ENCODE results near the gene ATG4D.
"Not testable (repeated sequence)": the region's sequence is repeated elsewhere in the genome, so short reads cannot be mapped to it uniquely, and the experiment has no call there.

The ATG4D gene

DNA sequence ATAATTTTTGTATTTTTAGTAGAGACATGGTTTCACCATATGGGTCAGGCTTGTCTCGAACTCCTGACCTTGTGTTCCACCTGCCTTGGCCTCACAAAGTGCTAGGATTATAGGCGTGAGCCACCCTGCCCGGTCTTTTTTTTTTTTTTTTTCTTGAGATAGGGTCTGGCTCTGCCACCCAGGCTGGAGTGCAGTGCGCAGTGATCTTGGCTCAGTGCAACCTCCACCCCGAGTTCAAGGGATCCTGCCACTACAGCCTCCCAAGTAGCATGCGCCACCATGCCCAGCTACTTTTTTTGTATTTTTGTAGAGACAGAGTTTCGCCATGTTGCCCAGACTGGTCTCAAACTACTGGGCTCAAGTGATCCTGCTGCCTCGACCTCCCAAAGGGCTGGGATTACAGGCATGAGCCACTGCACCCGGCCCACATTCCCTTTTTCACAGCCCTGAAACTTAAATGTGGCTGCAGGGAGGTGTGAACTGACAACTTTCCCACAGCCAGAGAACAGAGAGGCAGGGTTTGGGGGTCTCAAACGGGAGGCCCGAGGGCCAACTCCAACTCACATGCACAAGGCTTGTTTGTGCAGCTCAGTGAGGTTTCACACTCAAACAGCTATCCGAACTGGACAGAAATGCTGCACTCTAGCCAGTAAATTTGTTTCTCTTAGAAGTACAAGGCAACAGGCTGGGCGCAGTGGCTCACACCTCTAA is 22.1 kb upstream of the ATG4D start:
- H3K9ac ChIP-seq (ENCODE audit: low read depth, low read length) = no peak overlapping the region
- peaks cover 38% of the 10 kb centered on the region for H3K27me3 ChIP-seq (ENCODE audit: insufficient read depth, low read length)
- H3K4me1 ChIP-seq (ENCODE audit: insufficient read depth, low read length) = 0 out of 2 replicates have a peak, but pooled peaks cover 4% of the 10 kb centered on the region
- no peaks in the 10 kb centered on the region for H3K9me3 ChIP-seq (ENCODE audit: insufficient read depth, low read depth, low read length)
- no peak overlapping the region for H3K4me3 ChIP-seq (ENCODE audit: low read length)
- no peaks in the 10 kb centered on the region for H3K36me3 ChIP-seq (ENCODE audit: insufficient read depth, low read depth, low read length)
- H3K27ac ChIP-seq (ENCODE audit: low read length) = no peak overlapping the region

DNA sequence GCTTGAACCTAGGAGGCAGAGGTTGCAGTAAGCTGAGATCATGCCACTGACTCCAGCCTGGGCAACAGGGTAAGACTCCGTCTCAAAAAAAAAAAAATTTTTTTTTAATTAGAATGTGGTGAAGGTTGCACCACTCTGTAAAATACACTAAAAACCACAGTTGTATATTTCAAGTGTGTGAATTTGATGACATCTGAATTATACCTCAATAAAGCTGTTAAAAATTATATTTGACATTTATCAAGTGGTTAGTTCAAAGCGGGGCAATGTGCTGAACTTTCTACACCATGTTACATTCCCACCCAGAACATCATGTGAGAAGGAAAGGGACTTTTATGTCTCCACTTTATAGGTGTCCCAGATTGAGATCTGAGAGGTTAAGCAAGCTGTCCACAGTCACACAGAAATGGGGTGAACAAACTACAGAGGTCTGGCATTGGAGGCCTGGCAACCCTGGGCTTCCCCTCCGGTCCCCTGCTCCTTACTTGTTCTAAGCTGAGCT is 20.5 kb upstream of the ATG4D start:
- no peak overlapping the region for H3K4me3 ChIP-seq (ENCODE audit: low read length)
- H3K36me3 ChIP-seq (ENCODE audit: insufficient read depth, low read depth, low read length) = no peaks in the 10 kb centered on the region
- H3K27ac ChIP-seq (ENCODE audit: low read length) = no peak overlapping the region
- H3K27me3 ChIP-seq (ENCODE audit: insufficient read depth, low read length) = peaks cover 22% of the 10 kb centered on the region
- H3K9me3 ChIP-seq (ENCODE audit: insufficient read depth, low read depth, low read length) = no peaks in the 10 kb centered on the region
- no peak overlapping the region for H3K9ac ChIP-seq (ENCODE audit: low read depth, low read length)
- 0 out of 2 replicates have a peak, but pooled peaks cover 1% of the 10 kb centered on the region for H3K4me1 ChIP-seq (ENCODE audit: insufficient read depth, low read length)

DNA sequence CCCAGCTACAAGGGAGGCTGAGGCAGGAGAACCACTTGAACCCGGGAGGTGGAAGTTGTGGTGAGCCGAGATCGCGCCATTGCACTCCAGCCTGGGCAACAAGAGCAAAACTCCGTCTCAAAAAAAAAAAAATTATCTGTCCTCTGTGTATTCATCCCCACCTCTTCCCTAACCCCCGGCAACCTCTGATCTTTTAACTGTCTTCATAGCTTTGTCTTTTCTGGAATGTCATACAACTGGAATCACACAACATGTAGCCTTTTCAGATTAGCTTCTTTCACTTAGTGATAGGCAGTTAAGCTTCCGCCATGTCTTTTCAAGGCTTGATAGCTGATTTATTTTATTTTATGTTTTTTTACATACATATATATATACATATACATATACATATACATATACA is 18.1 kb upstream of the ATG4D start:
- Histone ChIP-seq H3K9ac (ENCODE audit: low read depth, low read length) (no peak overlapping the region), H3K27ac (ENCODE audit: low read length) (no peak overlapping the region), H3K9me3 (ENCODE audit: insufficient read depth, low read depth, low read length) (no peaks in the 10 kb centered on the region), H3K4me1 (ENCODE audit: insufficient read depth, low read length) (no peaks in the 10 kb centered on the region), H3K36me3 (ENCODE audit: insufficient read depth, low read depth, low read length) (no peaks in the 10 kb centered on the region), H3K4me3 (ENCODE audit: low read length) (no peak overlapping the region), H3K27me3 (ENCODE audit: insufficient read depth, low read length) (no peaks in the 10 kb centered on the region)

DNA sequence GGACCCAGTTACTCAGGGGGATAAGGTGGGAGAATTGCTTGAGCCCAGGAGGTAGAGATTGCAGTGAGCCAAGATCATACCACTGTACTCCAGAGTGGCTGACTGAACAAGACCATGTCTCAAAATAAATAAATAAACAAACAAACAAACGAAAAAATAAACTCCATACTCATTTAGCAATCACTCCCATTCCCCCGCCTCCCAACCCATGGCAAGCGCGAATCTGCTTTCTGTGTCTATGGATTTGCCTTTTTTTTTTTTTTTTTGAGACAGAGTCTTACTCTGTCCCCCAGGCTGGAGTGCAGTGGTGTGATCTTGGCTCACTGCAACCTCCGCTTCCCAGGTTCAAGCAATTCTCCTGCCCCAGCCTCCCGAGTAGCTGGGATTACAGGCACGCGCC is 16.8 kb upstream of the ATG4D start:
- not testable (repeated sequence) for H3K9me3 ChIP-seq (ENCODE audit: insufficient read depth, low read depth, low read length); H3K4me1 ChIP-seq (ENCODE audit: insufficient read depth, low read length); H3K27me3 ChIP-seq (ENCODE audit: insufficient read depth, low read length); H3K36me3 ChIP-seq (ENCODE audit: insufficient read depth, low read depth, low read length); H3K9ac ChIP-seq (ENCODE audit: low read depth, low read length); H3K4me3 ChIP-seq (ENCODE audit: low read length); H3K27ac ChIP-seq (ENCODE audit: low read length)

DNA sequence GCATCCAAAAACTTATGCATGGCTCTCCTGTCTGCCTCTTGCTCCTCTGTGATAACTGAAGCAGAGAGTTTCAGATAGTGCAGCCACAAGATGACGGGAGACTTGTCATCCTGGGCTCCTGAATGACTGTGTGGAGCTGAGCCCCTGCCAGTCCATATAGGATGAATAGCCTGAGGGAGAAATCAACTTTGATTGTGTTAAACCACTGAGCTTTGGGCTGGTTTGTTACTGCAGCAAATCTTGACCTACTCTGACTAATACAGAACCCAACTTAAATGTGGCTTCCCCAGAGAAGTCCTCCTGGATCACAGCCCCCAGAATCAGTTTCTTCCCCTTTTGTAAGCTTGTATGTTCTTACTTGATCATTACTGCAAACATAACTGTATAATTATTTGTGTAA is 11.2 kb upstream of the ATG4D start:
- no peak overlapping the region for H3K9ac ChIP-seq (ENCODE audit: low read depth, low read length)
- H3K9me3 ChIP-seq (ENCODE audit: insufficient read depth, low read depth, low read length) = no peaks in the 10 kb centered on the region
- H3K4me3 ChIP-seq (ENCODE audit: low read length) = no peak overlapping the region
- no peak overlapping the region for H3K27ac ChIP-seq (ENCODE audit: low read length)
- no peaks in the 10 kb centered on the region for H3K36me3 ChIP-seq (ENCODE audit: insufficient read depth, low read depth, low read length)
- H3K27me3 ChIP-seq (ENCODE audit: insufficient read depth, low read length) = no peaks in the 10 kb centered on the region
- no peaks in the 10 kb centered on the region for H3K4me1 ChIP-seq (ENCODE audit: insufficient read depth, low read length)

DNA sequence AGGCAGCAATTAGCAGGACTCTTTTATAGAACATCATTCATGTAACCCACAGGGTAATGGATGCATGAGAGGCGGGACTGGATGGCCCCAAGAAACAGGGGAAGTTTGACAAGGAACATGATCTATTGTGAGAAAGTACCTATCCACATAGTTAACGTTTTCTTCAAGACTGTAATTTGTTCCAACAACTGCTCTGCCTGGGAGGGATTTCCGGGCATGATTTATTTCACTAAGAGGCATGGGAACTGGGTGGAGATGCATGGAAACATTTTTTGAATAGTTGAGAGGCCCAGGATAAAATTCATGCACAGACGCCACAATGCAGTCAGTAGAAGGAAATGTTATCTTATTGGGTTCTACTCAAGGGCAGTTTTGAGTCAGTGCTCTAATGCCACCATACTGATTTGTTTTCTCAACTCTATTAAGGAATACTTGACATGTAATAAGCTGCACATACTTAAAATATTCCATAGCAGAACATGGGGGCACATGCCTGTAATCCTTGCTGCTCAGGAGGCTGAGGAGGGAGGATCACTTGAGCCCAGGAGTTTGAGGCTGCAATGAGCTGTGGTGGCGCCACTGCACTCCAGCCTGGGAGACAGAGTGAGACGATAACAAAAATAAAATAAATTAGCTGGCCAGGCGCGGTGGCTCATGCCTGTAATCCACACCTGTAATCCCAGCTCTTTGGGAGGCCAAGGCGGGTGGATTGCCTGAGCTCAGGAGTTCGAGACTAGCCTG is 9.9 kb upstream of the ATG4D start:
- Histone ChIP-seq H3K36me3 (ENCODE audit: insufficient read depth, low read depth, low read length) (no peaks in the 10 kb centered on the region), H3K27me3 (ENCODE audit: insufficient read depth, low read length) (no peaks in the 10 kb centered on the region), H3K9ac (ENCODE audit: low read depth, low read length) (no peak overlapping the region), H3K27ac (ENCODE audit: low read length) (no peak overlapping the region), H3K9me3 (ENCODE audit: insufficient read depth, low read depth, low read length) (no peaks in the 10 kb centered on the region), H3K4me1 (ENCODE audit: insufficient read depth, low read length) (no peaks in the 10 kb centered on the region), H3K4me3 (ENCODE audit: low read length) (no peak overlapping the region)

DNA sequence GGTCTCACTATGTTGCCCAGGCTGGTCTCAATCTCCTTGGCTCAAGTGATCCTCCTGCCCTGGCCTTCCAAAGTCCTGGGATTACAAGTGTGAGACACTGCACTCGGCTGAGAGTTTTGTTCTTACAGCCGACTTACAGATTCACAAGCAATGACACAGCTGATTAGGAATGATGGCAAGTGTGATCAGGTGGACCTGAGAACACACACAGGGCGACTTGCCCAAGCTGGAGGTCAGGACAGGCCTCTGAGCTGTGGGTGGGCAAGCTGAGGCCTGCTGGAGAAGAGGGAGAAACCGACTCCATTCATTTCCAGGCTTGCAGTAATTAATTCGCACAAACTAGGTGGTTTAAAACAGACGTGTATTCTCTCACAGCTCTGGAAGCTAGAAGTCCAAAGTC is 8.1 kb upstream of the ATG4D start:
- Histone ChIP-seq H3K36me3 (ENCODE audit: insufficient read depth, low read depth, low read length) (no peaks in the 10 kb centered on the region), H3K27ac (ENCODE audit: low read length) (no peak overlapping the region), H3K9me3 (ENCODE audit: insufficient read depth, low read depth, low read length) (no peaks in the 10 kb centered on the region), H3K27me3 (ENCODE audit: insufficient read depth, low read length) (no peaks in the 10 kb centered on the region), H3K4me1 (ENCODE audit: insufficient read depth, low read length) (no peaks in the 10 kb centered on the region), H3K9ac (ENCODE audit: low read depth, low read length) (no peak overlapping the region), H3K4me3 (ENCODE audit: low read length) (no peak overlapping the region)

DNA sequence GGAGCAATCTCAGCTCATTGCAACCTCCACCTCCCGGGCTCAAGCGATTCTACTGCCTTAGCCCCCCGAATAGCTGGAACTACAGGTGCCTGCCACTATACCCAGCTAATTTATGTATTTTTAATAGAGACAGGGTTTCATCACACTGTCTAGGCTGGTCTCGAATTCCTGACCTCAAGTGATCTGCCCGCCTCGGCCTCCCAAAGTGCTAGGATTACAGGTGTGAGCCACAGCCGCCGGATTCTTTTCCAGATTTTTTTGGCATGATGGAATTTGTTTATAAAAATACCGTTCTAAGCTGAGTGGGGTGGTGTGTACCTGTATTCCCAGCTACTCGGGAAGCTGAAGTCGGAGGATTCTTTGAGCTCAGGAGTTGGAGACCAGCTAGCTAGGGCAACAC is 6.0 kb upstream of the ATG4D start:
- Histone ChIP-seq H3K27me3 (ENCODE audit: insufficient read depth, low read length) (no peaks in the 10 kb centered on the region), H3K9ac (ENCODE audit: low read depth, low read length) (no peak overlapping the region), H3K4me3 (ENCODE audit: low read length) (no peak overlapping the region), H3K9me3 (ENCODE audit: insufficient read depth, low read depth, low read length) (no peaks in the 10 kb centered on the region), H3K27ac (ENCODE audit: low read length) (no peak overlapping the region), H3K36me3 (ENCODE audit: insufficient read depth, low read depth, low read length) (no peaks in the 10 kb centered on the region), H3K4me1 (ENCODE audit: insufficient read depth, low read length) (no peaks in the 10 kb centered on the region)

DNA sequence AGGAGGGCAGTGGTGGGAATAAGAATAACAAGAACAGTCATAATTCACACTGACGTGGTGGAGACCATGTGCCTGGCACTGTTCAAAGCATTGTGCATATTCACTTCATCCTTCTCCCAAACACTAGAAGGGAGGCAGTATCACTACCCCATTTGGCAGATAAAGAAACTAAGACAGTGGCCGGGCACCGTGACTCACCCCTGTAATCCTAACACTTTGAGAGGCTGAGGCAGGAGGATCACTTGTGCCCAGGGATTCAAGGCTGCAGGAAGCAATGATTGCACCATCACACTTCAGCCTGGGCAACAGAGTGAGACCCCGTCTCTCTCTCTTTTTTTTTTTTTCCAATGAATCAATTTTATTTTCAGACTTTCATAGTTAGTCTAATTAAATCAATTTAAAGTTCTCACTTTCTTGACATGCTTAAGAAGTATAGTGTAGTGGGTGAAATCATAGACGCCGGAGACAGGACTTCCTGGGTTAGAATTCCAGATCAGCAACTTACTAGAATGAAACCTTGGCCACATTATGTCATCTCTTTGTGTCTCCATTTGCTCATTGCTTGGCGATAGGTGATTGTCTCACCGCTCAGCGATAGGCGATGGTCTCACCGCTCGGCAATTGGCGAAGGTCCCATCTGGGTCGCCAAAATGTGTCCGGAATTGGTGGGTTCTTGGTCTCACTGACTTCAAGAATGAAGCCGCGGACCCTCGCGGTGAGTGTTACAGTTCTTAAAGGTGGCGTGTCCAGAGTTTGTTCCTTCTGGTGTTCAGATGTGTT is 5.3 kb upstream of the ATG4D start:
- Histone ChIP-seq H3K27ac (ENCODE audit: low read length) (no peak overlapping the region), H3K4me3 (ENCODE audit: low read length) (no peak overlapping the region), H3K27me3 (ENCODE audit: insufficient read depth, low read length) (no peaks in the 10 kb centered on the region), H3K9me3 (ENCODE audit: insufficient read depth, low read depth, low read length) (no peaks in the 10 kb centered on the region), H3K4me1 (ENCODE audit: insufficient read depth, low read length) (no peaks in the 10 kb centered on the region), H3K9ac (ENCODE audit: low read depth, low read length) (no peak overlapping the region), H3K36me3 (ENCODE audit: insufficient read depth, low read depth, low read length) (no peaks in the 10 kb centered on the region)

DNA sequence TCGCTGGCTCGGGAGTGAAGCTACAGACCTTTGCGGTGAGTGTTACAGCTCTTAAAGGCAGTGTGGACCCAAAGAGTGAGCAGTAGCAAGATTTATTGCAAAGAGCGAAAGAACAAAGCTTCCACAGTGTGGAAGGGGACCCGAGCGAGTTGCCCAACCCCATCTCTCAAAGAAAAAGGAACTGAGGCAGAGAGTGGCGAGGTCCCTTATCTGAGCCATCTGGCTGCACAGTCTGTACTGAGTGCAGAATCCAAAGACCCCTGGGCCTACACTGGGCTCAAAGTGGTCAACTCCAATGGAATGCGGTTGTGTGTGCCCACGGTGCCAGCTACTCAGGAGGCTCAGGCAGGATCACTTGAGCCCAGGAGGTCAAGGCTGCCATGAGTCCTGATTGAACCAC is 4.7 kb upstream of the ATG4D start:
- not testable (repeated sequence) for H3K4me1 ChIP-seq (ENCODE audit: insufficient read depth, low read length); H3K4me3 ChIP-seq (ENCODE audit: low read length); H3K36me3 ChIP-seq (ENCODE audit: insufficient read depth, low read depth, low read length); H3K27me3 ChIP-seq (ENCODE audit: insufficient read depth, low read length); H3K9ac ChIP-seq (ENCODE audit: low read depth, low read length); H3K27ac ChIP-seq (ENCODE audit: low read length); H3K9me3 ChIP-seq (ENCODE audit: insufficient read depth, low read depth, low read length)

DNA sequence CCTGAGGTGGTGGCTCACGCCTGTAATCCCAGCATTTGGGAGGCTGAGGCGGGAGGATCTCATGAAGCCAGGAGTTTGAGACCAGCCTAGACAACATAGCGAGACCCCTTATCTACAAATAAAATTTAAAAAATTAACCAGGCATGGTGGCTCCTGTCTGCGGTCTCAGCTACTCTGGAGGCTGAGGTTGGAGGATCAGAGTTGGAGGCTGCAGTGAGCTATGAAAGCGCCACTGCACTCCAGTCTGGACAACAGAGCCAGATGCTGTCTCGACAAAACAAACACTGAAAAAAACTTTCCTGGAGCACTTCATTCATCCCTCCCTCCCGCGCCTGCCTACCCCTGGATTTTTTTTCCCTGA is 665 bp upstream of the ATG4D start:
- no peaks in the 10 kb centered on the region for H3K4me1 ChIP-seq (ENCODE audit: insufficient read depth, low read length)
- no peak overlapping the region for H3K9ac ChIP-seq (ENCODE audit: low read depth, low read length)
- no peak overlapping the region for H3K27ac ChIP-seq (ENCODE audit: low read length)
- H3K36me3 ChIP-seq (ENCODE audit: insufficient read depth, low read depth, low read length) = peaks cover 7% of the 10 kb centered on the region; the same call in 1 of the 2 replicates
- peak overlapping the region; percentile 89; the same call in 1 of the 2 replicates for H3K4me3 ChIP-seq (ENCODE audit: low read length)
- no peaks in the 10 kb centered on the region for H3K9me3 ChIP-seq (ENCODE audit: insufficient read depth, low read depth, low read length)
- H3K27me3 ChIP-seq (ENCODE audit: insufficient read depth, low read length) = no peaks in the 10 kb centered on the region

All from iPS-20b (cell line).